ENCODE measurements around the gene SESN1.

SESN1 gene

DNA sequence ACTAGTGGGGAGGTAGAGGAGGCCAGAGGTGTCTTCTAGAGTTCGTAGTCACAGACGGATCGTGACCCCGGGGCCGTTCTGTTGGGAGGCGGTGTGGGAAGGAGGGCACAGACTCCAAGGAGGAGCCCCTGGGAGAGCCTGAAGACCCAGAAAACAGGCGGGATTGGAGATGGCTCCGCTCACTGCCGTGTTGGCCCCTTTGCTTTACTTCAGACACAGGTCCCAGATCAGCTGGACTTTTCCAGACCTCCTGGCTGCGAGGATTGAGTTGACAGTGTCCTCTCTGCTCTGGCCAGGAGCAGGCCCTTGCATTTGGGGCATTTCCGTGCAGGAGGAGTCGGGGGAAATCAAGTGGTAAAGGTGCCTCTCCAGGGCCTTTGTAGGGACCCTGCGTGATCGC is 133.6 kb downstream of the SESN1 start:
- no peak for DNase-seq (ENCODE audit: low read depth)

DNA sequence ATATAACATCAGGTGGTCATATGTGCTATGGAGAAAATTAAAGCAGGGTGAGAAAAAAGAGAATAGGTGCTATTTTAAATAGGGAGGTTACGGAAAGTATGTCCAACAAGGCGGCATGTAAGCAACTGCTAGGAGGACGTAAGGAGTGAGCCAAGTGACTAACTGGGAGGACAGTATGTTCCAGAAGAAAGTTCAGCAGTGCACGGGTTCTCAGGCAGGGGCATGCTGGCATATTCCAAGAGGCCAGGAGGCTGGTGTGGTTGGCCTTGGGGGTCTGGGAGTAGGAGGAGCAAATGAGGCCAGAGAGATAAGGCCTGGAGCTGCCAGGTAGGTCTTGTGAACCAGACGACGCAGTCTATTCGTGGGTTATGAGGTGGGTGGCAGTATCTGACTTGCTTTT is 134.0 kb downstream of the SESN1 start:
- DNase-seq (ENCODE audit: low read depth), result no peak

DNA sequence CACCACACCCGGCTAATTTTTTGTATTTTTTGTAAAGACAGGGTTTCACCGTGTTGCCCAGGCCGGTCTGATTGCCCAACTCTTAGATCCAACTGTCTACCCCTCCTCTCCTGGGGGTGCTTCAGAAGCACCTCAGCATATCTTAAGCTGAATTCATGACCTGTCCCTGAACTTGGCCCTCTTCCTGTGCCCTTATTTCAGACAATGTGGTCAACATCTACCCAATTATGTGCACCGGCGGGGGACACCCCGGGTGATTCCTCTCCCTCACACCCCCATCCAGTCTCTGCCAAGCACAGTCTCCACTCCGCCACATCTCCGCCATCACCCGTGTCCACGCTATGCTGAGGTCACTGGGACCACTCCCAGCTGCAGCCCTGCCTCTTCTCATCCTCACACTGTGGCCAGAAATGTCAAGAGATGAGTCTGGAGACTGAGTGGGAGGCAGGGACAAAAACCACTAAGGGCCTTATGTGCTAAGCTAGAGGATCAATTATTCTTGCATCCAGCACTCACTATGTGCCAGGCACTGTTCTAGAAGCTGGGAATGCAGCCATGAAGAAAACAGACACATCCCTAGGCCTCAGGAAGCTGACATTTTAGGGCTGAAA is 134.6 kb downstream of the SESN1 start:
- DNase-seq (ENCODE audit: low read depth), result no peak

DNA sequence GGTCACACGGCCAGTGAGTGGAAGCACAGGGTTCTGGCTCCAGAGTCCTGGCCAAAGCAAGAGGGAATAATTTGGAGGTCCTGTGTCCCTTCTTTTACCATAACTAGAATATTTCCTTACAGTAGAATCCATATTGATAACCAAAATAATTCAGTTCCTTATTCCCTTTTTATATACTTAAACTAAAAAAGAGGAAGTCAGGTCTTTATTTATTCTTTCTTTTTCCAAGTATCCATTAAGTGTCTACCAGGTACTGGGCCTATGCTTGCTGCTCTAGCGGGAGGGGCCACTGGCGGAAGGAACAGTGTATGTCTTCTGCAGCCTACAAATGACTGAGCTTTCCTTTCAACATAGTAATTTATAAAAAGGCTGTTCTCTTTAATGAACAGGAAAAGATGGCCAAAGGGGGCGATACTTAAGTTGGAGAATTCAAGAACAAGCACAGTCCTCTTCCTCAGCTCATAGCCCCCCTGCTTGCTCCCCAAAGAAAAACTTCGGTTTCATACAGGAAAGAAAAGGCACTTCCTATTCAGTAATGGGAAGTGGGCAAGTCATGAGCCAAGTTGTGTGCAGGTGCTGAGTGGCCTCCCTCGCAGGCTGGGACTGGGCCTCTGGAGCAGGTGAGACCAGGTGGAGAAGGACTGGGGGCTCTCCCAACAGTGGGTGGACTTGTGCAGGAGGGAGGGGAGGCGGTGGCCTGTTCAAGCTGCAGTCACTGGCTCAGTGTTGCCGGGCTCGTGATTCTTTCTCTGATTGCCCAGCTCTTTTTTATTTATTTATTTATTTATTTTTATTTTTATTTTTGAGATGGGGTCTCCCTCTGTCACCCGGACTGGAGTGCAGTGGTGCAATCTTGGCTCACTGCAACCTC is 135.5 kb downstream of the SESN1 start:
- DNase-seq (ENCODE audit: low read depth), result no peak

DNA sequence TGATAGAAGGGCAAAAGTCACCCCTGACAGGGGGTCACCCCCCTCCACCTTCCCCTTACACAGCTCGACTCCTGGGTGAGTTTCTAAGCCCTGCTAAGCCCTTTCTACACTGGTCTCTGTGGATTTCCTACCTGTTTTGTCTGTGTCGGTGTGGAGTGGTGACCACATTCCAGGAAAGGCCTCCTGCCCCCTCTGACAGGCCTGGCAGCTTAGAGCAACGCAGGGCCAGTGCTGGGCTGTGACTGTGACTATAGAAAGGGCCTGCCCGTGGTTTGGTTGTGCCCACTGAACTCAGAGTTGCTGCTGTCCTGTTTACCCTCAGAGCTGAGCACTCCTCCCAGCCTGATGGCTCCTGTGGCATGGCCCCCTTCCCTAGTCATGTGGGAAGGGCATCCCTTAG is 137.4 kb downstream of the SESN1 start:
- DNase-seq (ENCODE audit: low read depth), result no peak

DNA sequence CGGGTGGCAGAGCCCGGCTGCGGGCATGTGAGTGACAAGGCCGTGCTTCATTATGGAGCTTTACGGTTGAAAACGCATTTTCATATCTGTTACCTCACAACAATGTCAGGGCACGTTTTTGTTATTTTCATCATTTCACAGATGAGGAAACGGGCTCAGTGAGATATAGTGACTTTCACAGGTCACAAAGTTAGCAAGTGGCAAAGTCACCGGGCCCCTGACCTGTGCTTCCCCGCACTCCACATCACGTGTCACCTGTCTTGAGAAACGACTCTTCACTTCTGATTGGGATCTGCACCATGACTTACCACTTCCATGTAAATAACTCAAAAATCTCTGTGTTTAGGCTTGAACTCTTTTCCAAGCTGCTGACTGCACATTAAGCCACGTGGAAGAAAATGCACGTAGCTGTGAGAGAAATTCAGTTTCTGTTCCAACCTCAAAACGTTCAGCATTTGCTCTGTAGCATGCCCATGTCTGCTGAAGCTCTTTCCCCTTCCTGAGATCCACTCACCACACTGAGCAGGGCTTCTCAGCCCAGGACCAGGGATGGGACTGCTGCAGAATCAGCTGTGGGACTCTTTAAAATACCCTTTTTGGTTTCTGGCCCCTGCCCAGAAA is 139.2 kb downstream of the SESN1 start:
- DNase-seq (ENCODE audit: low read depth), result no peak

DNA sequence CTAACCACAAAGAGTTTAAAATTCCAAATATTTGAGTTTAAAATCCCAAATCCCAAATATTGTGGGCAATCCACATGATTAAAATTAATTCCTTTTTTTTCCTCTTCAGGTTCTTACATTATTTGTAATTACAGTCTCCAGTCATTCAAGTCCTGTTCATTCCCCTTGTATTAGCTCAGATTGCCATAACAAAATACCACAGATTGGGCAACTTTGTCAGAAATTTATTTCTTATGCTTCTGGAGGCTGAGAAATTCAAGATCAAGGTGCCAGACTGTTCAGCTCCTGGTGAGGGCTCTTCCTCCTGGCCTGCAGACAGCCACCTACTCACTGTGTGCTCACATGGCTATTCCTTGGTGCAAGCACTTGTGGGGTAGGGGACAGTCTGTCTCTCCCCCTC is 141.0 kb downstream of the SESN1 start:
- DNase-seq (ENCODE audit: low read depth), result no peak

DNA sequence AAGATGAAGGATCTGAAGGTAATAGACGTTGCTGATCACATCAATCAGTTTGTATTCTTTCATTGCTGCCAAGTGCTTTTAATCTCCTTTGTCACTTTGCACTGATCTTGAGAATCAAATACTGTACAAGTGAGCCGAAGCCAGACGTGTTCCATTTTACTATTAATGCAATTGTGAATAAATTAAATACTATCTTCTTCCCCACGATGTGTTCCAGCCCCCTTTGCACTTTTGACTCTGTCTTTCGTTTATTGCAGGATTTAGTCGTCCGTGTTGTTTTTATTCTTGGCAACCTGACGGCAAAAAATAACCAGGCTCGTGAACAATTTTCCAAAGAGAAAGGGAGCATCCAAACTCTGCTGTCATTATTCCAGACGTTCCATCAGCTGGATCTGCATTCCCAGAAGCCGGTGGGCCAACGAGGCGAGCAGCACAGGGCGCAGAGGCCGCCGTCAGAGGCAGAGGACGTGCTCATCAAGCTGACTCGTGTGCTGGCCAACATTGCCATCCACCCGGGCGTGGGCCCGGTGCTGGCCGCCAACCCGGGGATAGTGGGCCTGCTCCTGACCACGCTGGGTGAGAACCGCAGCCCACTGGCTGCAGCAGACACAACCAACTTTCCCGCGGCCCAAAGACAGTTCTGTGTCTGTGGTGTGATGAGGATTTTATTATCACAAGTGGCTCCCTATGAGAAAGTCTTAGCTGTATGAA is 141.7 kb downstream of the SESN1 start:
- no peak for DNase-seq (ENCODE audit: low read depth)

DNA sequence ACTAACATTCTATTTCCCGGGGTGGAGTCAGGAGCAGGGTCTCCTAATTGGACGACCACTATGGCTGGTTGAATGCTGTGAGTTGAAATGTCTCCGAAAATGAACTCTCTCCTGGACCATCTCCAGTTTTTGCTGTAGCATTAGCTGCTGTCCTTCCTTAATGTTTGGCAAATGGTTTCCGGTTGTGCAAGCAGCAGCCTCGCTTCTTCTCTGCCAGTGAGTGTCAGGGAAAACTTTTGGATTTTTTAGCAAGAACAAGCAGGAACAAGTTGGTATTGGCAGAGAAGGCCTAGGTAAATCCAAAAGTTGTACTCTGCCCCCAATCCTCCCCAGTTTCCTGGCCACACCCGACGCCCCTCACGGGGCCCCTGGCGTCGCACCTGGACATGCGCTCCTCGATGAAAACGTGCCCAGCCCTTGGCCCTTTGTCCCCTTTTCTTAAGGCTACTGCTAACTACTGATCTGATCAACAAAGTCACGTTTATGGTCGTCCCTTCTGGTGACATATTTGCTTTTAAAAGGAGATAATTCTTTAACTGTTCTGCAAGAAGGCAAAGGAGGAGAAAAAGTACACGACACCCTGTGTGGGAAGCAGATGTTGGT is 143.2 kb downstream of the SESN1 start:
- DNase-seq (ENCODE audit: low read depth), result no peak

DNA sequence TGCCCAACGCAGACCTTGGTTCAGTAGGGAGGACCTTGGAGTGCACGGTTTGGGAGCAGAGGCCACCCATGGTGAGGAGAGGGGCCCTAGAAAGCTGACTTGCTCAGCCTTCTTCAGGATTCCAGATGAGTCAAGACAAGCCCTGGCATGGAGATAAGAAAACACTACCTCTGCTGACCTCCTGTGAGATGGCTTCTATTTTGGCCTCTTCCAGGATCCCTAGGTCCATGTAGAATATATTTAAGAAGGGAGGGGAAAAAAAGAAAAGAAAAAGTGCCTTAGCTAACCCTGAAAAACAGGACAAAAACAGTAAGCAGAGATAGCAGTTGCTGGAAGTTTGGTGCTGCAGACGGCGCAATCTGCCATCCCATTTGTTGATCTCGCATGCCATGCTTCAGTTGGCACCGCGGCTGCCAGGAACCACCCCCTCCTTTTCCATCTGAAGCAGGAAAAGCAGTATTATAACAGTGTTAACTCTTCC is 146.4 kb downstream of the SESN1 start:
- DNase-seq (ENCODE audit: low read depth), result no peak

DNA sequence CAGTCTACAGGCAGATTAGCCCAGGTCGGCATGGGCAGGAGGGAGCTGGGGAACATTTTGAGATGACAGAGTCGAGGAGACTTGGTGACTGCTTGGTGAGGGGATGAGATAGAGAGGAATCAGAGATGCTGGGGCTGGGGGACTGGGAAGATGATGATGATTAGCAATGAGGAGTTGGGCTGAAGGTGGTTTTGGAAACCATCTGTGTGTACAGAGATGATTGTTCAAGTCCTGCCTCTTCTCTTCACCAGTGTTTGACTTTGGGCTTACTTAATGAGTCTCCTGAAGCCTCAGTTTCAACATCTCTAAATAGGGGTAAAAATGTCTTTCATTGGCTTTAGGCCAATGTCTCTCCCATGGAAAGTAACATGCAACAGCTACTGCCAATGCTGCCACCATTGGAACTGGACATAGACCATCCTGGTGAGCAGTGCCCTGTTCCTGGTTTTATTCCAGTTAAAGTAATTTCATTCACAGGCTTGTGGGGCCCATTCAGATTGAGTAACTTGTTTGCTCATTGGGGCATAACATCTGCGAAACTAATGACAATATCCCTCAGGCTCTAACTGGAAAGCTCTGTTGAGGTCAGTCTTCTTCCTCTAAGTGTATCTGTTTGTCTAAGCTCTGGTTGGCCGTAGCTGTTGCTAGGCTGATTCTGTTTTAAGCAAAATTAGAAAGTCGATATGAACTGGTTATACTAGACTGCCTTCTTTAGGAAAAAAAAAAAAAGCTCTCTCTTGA is 147.4 kb downstream of the SESN1 start:
- no peak for DNase-seq (ENCODE audit: low read depth)

DNA sequence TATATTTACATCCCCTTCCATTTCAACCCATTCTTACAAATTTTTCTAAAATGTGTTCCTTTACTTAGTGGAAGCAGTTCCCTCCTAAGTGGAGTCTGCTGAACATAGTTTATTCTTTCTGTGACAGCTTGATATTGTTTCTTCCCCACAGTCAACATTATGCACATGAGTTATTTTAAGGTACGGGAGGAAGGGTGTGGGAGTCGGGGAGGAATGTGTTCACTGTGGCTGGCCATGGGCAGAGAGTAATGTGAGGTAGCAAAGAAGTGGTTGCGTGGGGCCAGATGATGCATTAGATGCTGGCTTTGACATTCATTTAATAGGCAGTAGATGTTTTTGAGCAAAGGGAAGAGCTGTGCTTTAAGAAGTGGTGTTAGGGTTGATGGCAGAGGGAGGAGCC is 148.0 kb downstream of the SESN1 start:
- DNase-seq (ENCODE audit: low read depth), result no peak

DNA sequence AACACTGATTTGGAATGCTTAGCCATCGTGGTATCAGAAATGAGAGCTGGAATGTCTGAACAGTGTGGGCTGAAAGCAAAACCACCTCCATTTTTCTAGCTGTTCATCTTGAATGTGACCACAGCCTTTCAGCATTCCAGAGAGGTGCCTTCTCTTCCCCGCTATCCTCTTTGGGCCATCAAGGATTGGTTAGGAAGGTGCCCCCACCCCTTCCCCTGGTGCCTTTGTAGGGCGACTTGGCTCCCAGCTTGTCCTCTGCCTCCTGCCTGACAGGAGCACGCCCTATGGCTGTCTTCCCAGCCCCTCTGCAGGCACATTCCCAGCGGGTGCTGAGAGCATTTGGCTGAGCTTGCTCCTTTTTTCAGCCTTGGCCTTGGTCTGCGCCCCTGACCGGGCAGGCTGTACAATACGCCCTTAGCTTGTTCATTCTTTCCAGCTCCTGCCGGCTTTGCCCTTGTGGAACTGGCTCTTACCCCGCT is 148.9 kb downstream of the SESN1 start:
- DNase-seq (ENCODE audit: low read depth), result no peak

DNA sequence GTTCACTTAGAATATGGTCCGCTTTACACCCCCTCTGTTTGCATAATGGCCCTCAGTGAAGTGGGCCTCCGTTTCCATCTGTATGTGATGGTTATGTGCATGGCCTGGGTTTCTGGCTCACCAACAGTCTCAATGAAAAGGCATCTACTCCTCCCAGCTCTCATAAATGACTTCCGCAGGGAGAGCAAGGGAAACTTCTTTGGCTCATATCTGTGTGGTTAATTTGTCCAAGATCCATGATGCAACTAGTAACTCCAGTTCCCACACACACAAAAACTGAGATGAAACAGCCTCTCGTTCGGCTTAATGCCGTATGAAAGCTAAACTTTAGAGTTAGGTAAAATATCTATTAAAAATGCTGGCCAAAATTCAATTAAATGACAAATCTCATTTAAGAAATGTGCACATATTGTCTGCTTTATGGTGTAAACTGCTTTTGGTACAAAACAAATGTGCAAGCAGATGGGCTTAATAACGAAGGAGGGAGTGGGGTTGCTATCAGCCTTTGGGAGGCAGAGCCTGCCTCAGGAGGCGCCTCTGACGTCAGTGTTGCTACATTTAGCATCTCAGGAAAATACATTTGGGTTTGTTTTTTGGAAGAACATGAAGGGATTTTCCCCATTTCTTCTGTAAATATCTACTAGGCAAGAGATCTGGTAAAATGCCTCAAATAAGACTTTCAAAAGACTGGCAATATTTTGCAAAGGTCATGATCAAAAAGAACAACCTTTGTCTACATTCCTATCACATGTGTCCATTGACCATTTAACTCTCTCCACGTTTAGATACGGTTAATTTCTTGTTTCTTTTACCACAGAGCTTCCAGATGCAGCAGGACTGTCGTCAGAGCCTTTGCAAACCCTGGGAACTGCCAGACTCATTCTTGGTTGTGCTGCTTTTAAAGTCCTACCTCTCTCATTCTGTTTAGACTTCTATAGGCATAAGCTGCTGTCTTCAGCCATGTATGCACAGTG is 149.7 kb downstream of the SESN1 start:
- DNase-seq (ENCODE audit: low read depth), result no peak

DNA sequence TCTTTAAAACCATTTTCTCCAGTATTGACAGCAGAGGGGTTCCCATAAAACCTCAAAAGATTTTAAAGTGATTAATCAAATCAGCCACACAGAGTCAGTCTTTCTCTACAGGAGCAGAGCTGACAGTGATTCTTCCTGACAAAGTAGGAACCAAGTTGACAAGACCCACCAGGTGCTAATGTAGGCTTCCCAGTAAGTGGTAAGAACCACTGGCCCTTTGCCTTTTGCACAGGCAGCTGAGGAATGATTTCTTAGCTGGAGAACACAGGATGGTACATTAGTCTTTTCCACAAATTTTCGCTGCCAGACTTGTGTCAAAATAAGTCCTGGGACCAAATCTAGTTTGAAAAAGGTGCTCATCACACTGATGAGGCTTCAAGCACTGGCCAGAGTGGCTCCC is 150.6 kb downstream of the SESN1 start:
- DNase-seq (ENCODE audit: low read depth), result no peak

DNA sequence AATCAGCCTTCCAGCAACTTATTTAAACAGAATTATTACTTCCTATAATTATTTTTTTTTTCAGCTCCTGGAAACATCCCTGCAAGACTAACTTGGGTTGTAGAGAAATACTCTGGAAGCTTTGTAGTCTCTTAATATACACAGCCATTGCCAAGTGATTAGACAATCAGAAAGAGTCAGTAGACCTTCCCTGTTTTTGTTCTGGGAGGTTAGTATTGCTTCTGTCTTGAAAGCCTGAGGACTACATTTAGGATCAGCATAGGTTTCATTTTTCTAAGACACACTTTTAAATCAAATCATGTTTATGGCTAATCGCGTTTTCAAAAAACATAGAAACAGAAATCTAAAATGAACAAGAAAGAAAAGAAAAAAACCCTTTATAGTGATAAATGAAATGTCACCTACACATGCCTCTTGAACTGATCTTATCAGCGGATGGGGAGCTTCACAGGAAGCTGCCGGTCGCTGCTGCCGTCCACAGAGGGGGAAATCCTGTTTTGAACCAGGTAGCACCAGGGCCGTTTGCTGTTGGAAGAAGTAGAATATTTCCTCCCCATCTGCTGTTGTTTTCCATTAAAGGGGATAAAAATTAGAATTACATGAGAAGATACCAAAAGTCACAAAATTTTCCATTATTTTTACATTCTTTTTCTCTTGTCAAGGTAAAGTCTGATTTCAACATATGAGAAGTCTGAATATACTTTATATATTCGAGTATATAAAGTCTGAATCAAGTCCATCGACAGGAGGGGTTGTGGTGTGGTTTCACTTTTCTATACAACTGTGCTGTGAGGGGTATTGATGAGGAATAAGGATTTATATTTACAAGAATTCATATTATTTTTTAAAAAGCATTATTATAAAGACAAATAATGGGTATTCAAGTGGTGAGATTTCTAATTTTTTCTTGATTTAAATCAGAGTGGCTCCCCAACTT is 151.8 kb downstream of the SESN1 start:
- no peak for DNase-seq (ENCODE audit: low read depth)

DNA sequence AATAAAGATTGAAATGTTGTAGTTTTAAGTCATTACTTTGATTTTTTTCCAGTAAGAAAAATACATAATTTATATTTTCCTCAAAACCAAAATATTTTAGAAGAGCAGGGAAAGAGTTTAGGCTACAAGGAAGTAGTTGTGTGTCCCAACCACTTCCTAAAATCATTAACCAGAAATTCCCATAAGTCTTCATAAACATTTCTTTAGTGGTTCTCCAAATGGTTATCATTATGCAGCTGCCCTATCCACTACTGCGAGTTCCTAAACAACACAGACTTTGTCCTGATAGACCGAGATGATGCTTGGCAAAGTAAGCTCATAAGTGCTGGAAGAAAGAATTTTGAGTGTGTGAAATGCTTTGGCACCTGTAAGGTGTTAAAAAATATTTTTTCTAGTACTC is 152.8 kb downstream of the SESN1 start:
- DNase-seq (ENCODE audit: low read depth), result no peak

DNA sequence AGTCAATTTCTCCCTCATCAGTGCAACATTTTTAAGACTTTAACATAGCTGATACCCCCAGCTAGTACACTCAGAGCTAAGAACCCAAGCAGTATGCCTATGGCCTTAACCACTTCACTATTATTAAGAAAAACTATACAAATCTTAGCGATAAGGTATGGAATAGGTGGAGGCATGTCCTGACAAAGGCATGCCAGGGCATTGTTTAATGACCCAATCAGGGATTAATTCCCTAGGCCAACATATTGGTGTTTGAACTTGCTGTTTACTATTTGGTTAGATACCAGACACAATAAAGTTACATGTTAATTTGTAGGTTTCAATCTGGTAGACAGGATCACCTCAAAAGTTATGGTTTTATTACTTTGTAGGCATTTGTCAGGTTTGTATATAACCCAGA is 153.4 kb downstream of the SESN1 start:
- no peak for DNase-seq (ENCODE audit: low read depth)

DNA sequence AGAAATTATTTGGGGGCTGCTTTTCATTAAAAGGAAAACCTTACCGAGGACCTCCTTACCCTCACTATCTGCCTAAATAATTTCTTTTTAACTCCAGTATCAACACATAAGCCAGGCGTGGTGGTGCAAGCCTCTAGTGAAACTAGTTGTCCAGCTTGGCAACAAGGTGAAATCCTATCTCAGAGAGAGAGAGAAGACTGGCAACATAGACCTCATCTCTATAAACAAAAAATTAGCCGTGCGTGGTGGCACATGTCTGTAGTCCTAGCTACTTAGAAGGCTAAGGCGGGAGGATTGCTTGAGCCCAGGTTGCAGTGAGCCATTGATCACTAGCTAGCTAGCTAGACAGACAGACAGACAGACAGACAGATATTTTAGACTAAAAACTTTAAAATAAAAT is 153.9 kb downstream of the SESN1 start:
- DNase-seq (ENCODE audit: low read depth), result no peak

Measured in activated T-cell treated with anti-CD3 and anti-CD28 coated beads for 48 hours (primary cell).